DOHH2 (cell line): ENCODE results near the gene C11orf24.

Source experiments
- CTCF ChIP-seq: fragments of 200-600 bp; sonication (generic); IDR thresholded peaks from one replicate; pipeline ENCODE4 v1.5.1; 2014; ENCODE audit warnings: antibody characterized with exemption, mild to moderate bottlenecking, low read depth, low read length; ENCODE audit not compliant: poor library complexity, severe bottlenecking
- EZH2phosphoT487 ChIP-seq: fragments of 200-600 bp; sonication (generic); IDR thresholded peaks from 2 replicates; pipeline ENCODE4 v1.6.1; 2017; ENCODE audit warnings: borderline replicate concordance, mild to moderate bottlenecking, antibody characterized with exemption, low read length, moderate library complexity, mixed read lengths

GRCh38 chr11:68293708-68294107 is 21.9 kb upstream of the C11orf24 start:
- TF ChIP-seq CTCF = no peak
- no peak for TF ChIP-seq EZH2phosphoT487
